ENCODE data around the gene ISYNA1. TPM values are rescaled to one million over a fixed set of nuclear protein-coding genes. Genes with fewer than 3 reads are reported as not detected.
"Not testable (repeated sequence)": the region's sequence is repeated elsewhere in the genome, so short reads cannot be mapped to it uniquely, and the experiment has no call there.

Gene ISYNA1
- total RNA-seq, 1 experiment from 2014 or later: 0.72 TPM

DNA sequence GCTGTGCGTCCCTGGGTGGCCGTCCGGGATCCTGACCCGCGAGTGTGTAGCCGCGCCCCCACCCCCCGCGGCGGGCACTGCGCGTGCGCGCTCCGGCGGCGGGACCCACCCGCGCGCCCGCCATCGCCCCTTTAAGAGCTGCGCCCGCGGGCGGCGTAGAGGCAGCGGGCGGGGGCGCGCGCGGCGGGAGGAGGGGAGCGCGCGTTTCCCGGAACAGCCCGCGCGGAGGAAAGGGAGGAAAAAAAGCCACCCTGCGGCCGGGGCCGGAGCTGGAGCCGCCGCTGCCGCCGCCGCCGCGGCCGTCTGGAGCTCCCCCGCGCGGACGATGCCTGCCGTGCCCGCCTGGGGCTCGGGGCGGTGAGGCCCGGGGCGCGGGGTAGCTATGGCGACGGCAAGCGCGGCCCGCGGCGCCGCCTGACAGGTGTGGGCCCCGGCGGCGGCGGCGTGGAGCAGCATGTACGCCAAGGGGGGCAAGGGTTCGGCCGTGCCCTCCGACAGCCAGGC lies 18.7 kb downstream of the ISYNA1 start, which contains the start of gene SSBP4:
SSBP4 (plus strand) TSS at position 204 of the 504 bp plus-strand sequence; CDS start at position 455, 251 bp downstream.
- DNase-seq (ENCODE audit: low spot score): peak; percentile 55

DNA sequence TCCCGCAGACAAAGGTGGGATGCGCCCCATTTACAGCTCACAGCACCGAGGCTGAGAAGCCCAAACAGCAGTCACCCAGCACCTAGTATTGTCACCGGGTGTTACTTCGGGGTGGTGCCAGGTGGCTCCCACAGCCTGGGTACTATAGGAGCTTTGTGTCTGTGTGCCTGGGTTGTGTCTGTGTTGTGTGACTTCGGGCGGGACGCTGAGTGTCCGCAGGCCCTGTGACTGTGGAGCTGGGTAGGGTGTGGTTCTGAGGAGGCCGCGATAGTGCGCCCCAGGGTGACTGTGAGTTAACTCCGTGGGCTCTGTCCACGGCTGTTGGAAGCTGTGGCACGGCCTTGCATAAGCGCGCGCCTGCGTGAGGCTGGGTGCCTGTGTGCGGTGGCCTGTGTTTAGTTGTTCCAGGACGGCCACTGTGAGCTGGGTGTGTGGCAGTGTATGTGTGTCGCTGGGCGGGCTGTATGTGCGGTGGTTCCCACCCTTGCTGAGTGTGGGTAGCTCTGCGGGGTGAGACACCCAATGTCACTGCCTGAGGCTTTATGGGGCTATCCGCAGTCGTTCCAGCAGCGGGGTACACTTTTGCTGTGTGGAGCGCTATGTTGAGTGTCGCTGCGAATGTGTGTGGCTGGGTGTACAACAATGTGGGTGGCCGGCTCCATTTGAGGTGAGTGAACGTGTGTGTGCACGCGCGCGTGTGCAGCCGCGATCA lies 19.3 kb downstream of the ISYNA1 start:
- DNase-seq (ENCODE audit: low spot score): no peak

DNA sequence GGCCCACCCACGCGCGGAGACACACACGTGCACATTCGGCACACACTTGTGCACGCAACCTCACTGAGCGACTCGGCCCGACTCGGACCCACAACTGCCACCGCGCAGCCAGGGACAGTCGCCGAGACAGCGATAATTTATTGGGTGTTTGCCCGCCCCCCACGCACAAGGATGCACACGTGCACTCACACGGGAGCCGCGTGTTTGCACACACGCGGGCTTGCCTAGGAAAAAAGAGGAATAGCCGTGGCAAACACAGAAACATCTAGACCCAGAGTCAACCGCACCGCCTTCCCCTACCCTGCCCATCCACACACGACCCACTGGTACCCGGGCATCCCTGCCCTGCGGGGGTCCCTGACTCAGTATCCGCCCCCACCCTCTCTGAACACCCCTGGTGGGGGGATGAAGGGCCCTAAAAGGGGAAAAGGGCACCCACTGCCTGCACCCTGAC lies 19.9 kb downstream of the ISYNA1 start:
- DNase-seq (ENCODE audit: low spot score): no peak

DNA sequence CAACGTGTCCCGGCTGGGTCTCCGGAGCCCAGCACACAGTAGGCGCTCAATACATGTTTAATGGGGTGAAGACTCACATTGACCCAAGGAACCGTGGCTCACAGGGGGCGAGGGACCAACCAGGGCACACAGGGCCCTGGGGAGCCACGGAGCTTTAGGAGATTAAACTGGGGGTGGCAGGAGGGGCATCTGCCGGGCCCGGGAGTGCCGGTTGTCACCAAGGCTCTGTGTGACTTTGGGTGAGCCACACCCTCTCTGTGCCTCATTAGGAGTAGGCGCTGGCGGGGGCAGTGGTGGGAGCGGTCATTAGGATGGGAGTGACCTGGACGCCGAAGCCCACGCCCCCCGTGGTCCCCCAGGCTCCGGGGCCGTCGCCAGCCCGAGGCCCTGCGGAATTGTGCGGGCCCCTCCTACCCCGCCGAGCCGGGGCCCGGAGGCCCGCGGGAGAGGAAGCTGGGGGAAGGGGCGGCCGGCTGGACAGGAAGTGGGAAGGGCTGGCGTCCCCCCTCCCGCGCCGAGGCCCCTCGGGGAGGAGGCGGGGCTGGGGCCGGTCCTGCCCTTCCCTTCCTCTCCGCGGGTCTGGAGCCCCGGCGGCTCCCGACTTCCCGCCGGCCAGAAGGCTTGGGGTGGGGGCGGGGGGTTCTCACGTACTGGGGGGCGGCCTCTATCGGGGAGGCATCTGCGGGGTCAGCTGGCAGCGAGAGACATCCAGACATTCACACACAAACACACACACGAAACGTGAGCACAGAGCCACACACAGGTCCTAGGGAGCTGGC lies 20.5 kb downstream of the ISYNA1 start:
- peak; percentile 86 for DNase-seq (ENCODE audit: low spot score)

DNA sequence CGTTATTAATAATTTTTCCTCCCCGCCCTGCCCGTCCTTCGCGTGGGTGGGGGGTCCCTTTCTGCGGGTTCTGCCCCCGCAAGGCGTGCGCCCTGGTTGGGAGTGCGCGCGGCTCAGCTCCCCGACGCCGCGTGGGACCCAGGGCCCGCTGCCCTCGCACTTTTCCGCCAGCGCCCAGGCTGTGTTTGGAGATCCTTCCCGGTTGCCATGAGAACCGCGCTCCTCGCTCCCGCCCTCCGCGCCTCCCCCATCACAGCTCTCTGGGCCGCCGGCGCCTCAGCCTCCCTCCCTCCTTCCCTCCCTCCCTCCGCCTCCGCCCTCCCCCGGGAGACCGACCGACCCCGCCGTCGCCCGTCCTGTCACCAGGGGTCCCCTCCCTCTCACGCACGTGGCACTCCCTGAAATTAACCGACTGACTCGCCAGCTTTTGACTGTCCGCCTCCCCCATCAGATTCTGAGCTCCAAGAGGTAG lies 21.1 kb downstream of the ISYNA1 start:
- DNase-seq (ENCODE audit: low spot score): peak; percentile 83

DNA sequence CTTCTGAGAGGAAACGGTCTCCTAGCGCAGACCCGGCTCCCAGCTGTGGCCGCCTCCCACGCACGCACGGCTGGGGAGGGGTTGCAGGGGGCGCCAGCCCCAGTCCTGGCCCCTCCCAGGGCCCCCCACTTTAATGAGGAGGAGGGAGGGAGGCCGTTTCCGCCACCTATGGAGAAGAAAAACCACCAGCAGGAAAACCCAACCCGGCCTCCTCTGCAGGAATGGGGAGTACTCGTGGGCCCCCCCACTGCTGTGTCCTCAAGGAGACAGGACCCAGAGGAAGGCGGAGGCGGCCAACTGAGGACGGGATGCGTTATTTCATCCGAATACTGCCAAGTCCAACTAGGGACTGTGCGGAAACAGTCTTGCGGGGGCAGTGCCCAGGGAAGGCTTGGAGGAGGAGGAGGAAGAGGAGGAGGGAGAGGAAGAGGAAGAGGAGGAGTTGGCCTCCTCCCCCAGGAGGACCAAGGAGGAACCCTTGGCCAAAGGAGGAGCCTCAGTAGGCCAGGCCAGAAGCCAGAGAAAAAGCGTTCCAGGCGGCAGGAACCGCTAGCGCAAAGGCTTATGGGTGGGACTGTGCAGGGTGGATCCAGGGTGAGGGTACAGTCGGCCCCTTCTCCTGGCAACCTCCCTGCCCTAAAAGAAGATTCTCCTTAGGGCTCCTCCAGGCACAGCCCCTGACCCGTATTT lies 22.6 kb downstream of the ISYNA1 start:
- peak; percentile 93 for DNase-seq (ENCODE audit: low spot score)

DNA sequence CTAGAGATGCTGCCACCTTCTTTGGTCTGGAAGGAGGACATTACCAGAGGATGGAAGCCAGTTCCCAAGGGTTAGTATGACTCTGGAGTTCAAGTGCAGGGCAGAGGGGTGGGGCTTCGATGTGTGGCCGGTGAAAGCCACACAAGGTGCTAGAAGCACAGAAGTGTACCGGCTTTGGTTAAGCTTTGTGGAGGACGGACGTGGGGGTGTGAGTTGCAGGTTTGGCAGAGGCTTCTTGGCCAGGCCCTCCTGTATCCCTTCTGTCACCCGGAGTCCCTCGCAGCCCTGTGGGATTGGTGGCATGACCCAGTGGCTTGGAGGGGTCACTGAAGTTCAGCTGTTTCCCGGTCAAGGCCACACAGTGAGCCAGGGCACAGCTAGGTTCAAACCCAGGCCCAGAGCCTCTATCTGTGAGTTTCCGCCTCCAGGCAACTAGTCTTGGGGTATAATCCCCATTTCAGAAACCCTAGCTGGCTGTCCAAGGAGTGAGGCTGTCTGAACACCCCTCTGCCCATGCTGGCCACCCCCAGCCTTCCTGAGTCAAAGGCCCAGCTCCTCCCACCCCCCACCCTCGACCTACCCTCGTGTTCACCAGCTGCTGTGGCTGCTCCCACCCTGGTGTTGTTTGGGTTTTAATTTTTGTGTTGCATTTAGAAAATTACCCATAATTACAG lies 23.3 kb downstream of the ISYNA1 start:
- DNase-seq (ENCODE audit: low spot score): peak; percentile 66

DNA sequence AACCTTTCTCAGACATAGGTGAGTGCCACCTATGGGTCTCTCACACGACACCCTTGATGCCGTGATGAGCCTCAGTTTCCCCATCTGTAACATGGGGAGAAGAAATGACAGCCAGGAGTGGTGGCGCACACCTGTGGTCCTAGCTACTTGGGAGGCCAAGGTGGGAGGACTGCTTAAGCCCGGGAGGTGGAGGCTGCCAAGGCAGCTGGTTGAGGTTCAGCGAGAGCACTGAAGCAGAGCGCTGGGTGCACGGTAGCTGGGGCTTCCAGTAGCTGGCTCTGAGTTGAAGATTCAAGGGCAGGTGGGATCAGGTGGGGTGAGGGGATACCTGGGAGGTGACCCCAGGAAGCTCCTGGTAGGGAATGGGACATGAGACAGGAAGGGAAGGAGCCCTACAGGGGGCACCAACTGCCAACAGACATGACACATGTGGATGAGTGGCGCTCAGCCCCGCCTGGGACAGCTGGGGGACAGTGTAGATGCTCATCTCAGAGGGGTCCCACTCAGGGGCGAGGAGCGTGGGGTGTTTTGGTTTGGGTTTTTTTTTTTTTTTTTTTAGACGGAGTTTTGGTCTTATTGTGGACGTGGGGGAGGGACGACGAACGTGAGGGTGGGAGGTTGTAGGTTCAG lies 25.2 kb downstream of the ISYNA1 start:
- DNase-seq (ENCODE audit: low spot score): no peak

DNA sequence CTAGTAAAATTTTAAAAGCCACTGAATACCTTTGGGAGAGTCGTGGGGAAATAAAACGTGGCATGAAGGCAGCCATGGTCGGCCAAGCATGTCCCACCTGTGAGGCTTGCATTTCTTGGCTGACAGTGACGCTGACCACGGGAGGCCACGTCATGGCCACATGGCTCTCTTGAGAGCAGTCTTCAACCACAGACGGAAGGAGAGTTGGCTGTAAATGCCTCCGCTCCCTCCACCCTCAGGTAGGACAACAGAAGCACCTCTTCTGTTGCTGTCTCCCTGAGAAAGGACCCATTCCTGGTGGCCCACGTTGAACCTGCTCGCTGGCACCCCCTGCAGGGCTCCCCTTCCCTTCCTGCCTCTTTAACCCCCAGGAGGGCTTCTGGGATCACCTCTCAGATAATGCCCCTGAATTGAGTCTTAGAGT lies 29.9 kb downstream of the ISYNA1 start:
- no peak for DNase-seq (ENCODE audit: low spot score)

DNA sequence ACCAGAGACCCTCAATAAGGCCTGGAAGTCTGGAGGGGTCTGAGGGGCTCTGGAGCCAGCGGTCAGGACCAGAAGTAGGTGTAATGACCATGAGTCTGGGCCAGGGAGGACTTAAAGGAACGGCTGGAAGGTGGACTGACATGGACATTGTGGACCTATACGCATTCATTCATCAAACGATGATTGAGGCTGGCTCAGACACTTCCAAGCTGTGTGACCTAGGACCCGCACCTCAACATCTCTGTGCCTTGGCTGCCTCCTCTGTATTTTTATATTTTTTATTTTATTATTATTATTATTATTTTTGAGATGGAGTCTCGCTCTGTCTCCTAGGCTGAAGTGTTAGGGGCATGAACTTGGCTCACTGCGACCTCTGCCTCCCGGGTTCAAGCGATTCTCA lies 31.2 kb downstream of the ISYNA1 start:
- no peak for DNase-seq (ENCODE audit: low spot score)

DNA sequence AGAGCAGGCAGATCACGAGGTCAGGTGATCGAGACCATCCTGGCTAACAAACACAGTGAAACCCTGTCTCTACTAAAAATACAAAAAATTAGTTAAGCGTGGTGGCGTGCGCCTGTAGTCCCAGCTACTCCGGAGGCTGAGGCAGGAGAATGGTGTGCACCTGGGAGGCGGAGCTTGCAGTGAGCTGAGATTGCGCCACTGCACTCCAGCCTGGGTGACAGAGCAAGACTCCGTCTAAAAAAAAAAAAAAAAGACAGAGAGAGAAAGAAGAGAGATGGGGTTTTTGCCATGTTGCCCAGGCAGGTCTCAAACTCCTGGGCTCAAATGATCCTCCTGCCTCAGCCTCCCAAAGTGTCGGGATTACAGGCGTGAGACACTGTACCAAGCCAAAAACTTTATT lies 32.2 kb downstream of the ISYNA1 start:
- DNase-seq (ENCODE audit: low spot score): not testable (repeated sequence)

DNA sequence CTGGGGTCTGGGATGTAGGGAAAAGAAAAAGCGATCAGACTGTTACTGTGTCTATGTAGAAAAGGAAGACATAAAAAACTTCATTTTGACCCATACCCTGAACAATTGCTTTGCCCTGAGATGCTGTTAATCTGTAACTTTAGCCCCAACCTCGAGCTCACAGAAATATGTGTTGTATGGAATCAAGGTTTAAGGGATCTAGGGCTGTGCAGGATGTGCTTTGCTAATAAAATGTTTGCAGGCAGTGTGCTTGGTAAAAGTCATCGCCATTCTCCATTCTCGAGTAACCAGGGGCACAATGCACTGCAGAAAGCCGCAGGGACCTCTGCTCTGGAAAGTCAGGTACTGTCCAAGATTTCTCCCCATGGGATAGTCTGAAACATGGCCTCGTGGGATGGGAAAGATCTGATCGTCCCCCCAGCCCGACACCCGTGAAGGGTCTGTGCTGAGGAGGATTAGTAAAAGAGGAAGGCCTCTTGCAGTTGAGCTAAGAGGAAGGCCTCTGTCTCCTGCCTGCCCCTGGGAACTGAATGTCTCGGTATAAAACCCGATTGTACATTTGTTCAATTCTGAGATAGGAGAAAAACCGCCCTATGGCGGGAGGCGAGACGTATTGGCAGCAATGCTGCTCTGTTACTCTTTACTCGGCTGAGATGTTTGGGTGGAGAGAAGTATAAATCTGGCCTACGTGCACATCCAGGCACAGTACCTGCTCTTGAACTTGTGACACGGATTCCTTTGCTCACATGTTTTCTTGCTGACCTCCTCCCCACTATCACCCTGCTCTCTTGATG lies 35.3 kb downstream of the ISYNA1 start:
- DNase-seq (ENCODE audit: low spot score): not testable (repeated sequence)

DNA sequence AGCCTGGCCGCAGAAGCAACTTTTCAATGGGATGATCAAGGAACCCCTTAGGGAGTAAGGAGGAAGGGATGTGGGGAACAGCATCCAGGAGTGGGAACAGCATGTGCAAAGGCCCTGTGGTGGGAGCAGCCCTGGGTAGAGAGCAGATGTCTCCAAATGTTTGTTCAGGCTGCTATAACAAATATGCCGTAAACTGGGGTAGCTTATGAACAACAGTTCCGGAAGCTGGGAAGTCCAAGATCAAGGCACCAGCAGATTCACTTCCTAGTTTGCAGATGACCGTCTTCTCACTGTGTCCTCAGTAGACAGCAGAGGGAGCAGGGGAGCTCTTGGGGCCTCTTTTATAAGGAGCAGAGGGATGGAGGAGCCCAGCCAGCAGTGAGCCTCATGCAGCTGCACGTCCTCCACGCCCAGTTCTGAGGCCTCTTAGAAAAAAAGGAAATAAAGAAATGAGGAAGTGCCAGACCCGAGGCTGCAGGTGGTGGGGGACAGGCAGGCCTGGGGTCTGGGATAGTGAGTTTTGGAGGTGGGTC lies 36.3 kb downstream of the ISYNA1 start:
- DNase-seq (ENCODE audit: low spot score): peak; percentile 43

DNA sequence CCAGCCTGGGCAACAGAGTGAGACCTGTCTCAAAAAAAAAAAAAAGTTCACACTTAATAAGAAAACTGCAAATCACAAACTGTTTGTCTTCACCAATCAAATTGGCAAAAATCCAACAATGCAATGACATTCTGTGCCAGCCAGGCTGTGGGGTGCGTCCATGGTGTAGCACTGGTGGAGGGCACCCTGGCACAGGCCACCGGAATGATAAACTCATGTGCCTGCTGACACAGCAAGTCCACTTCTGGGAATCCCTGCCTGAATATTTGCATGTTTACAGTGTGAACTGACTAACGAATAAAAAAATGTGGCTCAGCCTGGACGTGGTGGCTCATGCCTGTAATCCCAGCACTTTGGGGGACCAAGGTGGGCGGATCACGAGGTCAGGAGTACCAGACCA lies 38.9 kb downstream of the ISYNA1 start:
- peak; percentile 71 for DNase-seq (ENCODE audit: low spot score)

DNA sequence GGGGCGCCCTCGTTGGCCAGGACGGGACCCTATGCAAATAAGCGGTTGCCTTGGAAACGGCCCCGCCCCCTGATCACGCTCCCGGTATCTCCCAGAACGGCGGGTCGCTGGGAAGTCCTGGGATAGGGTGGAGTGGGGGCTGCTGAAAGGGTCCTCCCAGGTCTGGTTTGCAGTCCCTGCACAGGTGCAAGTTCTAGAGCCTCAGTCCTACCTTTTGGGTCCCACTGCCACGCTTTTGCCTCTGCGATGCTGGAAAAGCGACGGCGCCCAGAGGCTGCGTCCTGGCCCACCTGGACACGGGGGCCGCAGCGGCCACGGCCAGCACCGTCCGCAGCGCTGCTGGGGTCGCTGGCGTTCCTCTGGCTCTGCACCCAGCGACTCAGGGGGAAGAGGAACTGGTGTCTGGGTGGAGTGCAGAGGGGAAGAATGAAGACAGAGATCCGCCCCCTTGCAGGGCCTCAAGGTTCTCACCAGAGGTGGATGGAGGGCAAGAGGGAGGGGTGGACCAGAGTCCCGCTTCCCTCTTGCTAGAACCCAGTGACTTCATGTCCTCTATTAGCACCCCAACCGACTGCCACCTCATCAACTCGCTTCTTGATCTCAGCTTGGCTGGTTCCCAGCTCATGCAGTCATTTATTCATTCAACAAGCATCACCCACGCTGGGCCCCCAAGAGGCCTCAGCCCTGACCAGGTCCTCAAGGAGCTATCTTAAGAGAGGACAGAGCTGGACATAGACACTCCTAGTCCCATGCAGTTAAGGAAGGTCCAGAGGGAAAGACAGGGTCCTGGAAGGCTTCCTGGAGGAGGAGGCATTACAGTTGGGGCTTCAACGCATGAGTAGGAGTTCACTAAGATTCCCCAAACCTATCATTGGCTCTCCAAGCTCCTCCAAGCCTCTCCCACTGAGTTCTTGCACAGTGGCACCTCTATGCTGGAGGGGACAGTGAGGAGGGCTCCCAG lies 40.4 kb downstream of the ISYNA1 start, which contains the start of gene LRRC25:
LRRC25 (minus strand) TSS at position 381 of the 961 bp plus-strand sequence. CDS start 659 bp downstream, outside the sequence.
- no peak for DNase-seq (ENCODE audit: low spot score)

DNA sequence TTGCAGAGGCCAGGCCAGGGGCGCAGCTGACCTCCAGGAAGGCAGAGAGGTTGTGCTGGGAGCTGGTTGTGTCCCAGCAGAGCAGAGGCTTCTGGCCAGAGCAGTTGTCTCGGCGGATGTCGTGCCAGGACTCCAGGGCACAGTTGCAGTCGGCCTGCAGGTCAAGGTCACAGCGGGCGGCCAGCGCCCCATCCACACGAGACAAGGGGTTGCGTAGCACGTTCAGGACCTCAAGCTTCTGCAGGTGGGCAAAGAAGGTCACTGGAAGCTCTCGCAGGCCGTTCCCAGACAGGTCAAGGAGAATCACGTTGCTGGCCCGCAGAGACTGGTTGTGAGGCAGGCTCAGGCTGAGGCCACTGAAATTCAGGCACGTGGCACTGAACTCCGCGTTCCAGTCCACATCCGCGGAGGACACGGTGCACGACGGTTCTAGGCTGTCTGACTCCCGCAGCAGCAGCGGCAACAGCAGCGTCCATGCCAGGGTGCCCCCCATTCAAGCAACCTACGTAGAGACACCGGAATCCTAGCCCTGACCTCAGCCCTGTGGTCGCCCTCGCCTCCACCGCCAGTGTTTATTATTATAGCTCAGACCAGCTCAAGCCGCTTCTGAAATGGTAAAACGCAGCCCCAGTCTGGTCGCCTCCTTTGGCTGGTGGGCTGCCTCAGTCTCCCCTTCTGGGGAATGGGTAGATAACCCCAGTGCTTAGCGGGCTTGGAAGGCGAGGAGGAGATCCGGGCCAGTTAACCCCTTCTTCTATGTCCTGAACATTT lies 41.3 kb downstream of the ISYNA1 start:
- no peak for DNase-seq (ENCODE audit: low spot score)

DNA sequence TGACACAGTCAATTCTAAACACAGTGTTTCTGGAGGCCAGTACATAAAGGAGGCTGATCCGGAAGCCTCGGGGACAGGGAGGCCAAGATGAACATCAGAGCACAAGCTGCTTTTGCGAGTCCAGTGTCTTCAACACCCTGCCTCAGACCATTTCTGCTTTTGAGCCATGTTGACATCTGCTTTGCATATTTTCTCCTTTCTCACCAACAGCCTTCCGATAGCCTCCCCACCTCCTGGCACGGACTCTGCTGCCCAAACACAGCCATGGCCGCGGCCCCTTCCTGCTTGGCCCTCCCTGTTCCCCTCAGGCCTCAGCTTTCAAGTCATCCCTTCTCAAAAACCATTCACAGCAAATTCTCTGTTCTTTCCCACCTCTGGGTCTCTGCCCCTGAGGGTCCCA lies 44.1 kb downstream of the ISYNA1 start:
- no peak for DNase-seq (ENCODE audit: low spot score)

DNA sequence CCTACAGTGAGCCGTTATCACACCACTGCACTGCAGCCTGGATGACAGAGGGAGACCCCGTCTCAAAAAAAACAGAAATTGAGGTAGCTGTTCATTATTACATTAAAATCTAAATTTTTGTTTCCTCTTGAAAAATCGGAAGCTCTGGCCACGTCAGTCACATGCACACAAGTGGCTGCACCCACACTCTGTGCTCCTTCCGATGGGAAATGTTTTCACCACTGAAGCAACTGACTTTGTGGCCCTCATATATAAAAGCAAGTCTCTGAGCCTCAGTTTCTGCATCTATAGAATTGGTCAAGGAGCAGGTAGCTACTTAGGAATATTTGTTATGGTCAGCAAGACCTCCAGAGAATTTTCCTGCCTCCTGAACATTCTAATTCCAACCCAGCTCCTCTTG lies 45.0 kb downstream of the ISYNA1 start:
- DNase-seq (ENCODE audit: low spot score): no peak

Measured in A172 (cell line).